SW 1271 (cell line): ENCODE data around the gene ZCCHC24.

ENCODE experiments used
- DNase-seq, 2 experiments: peaks; one replicate each; lab custom pipeline; 2025; lab: John Stamatoyannopoulos, UW

The ZCCHC24 gene

DNA sequence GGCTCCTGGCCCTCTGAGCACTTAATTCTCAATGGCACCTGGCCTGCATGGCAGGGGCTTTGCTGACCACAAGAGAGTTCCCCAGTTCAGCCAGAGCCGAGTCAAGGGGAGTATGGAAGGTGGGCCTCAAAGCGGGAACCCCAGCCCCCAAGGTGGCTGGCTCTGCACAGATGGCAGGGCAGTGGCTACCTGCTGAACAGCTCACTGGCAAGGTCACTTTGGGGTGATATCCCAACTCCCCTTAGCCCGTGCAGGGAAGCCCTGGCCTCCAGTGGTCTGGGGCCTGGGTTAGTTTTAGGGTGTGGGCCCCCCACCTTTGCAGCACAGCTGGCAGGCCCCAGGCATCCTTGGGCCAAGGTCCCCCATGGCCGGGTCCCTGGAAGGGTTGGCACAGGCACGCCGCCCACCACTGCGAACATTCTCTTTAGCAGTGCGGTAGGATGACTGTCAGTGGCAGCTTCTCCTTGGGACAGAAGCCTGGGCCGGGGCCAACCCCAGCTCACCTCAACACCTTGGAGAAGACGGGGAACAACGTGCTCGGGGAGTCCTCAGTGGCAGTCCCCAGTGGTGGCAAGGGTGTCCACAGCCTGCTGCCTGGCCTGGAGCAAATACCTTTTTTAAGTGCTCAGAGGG, 61.3 kb downstream of the ZCCHC24 start:
- no peak for DNase-seq

DNA sequence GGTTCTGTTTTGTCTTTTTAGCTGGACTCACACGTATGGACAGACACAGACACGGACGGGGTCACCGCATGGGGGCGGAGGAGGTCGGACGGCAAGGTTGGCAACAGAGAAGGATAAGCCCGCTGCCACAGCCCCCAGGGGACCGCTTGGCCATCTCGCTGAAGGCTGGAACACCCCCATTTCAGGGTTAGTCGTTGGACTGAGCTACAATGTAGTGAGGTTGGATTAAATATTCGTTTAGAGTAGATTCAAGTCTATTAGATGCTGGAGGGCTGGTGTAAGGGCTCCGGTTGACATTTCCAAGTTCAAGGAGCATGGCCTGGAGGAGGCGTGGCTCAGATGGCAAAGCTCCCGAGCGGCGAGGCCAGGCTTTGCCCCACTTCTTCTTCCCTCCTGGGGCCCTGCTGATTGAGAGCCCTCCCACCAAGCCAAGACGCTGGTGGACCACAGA, 62.9 kb downstream of the ZCCHC24 start:
- DNase-seq: no peak

DNA sequence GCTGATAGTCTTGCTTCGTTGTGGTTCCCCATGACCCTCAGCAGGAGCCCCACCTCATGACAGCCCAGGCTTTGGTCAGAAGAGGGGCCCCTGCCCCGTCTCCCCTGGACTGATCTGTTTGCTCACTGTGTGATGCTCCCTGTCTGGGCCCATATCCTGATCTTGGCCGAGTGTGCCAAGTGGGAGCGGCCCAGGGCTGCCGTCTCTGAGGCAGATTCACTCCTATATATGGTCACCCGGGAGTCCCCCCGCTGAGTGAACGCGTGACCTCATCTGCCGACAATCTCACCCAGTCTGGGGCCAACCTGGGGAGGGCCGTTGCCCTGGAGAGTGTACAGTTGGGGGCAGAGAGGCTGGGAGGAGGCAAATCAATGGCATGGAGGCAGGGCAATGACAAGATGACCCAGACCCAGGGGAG, 63.6 kb downstream of the ZCCHC24 start:
- DNase-seq: no peak

DNA sequence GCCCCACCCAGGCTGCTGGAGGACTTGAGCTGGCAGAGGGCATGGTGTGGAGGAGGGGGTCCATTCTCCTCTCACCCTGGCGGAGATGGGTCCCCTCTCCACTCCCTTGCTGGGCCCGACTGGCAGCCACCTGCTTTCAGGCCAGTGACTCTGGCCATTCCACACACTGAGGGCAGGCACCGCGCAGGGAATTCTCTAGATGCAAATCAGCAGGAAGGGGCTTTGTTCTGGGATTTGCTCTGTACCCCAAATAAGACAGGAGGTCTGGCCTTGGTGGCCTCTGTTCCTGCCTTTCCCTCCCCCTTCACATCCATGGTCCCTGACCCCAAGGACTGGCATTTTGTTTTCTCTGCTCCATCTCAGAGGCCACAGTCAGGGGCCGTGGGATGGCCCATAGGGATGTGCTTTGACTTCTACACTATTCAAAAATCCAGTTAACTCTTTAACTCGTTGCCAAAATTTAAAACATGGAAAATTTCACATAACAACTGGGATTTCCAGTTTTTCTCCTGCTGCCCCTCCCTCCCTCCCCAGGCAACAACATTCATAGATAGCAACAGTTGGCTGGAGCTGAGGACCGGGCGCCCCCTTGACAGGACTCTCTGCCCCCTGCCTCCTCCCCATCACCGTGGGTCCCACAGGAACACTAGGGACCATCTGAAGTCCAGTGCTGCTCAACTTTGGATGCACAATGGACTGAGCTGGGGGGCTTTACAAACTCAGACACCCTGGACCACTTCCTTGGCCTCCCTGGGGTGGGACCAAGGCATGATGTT, 64.3 kb downstream of the ZCCHC24 start:
- no peak for DNase-seq

DNA sequence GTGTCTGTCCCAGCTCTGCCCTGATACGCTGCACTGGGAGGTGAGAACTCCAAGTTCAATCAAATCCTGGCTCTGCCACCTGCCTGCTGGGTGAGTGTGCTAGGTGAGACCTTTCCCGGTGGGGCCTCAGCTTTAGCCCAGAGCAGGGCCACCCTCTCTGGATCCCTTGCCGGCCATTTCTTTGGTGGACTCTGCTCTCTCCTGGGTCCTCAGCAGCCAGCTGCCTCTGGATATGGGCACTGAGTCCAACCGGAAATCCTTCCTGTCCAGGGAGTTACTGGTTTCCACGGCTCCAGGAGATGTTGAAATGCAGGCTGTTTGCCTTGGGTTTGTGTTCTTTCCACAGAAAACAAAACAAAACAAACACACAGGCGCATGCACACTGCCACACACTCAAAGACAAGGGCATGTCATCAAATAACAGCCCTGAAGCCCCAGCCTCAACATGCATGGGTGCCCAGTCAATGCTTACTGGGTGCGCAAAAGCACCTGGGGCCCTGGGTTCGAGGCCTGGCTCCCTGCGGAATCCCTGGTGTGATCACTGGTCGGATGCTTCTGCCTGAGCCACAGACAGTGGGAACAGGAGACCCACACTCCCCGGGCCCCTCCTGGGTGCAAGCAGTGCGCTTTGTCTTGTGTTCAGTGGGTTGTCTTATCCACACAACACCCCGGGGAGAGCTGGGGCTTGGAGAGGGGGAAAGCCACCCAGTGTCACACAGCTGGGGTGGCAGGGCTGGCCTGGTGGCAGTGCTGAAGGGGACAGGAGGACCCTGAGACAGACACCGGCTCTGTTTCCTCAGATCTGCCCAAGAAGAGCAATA, 65.1 kb downstream of the ZCCHC24 start:
- DNase-seq: no peak

DNA sequence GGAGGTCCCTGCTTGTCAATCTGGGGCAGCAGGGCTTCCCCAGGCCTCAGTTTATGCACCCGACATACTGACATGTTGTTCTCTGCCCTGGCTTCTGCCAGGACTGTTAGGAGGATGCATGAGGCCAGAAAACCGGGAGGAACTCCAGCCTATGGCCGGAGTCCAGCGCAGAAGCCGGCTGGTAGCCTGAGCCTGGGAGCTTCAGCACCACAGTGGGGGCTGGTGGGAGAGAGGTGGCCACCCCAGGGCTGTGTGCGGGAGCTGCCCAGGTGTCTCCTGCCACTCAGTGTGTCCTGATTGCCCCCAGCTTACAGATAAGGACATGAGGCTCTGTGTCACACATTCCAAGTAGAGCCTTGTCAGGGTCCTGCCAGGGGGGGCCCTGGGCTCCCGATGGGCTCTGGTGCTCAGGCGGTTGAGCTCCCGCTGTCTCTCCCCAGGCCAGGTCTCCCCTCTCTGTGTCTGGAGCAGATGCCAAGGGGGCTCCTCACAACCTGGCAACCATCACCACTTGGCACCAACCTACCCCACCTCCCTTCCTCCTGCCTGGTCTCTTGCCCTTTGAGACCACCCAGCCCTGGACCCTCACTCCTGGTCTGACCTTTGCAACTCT, 65.8 kb downstream of the ZCCHC24 start:
- DNase-seq: no peak

DNA sequence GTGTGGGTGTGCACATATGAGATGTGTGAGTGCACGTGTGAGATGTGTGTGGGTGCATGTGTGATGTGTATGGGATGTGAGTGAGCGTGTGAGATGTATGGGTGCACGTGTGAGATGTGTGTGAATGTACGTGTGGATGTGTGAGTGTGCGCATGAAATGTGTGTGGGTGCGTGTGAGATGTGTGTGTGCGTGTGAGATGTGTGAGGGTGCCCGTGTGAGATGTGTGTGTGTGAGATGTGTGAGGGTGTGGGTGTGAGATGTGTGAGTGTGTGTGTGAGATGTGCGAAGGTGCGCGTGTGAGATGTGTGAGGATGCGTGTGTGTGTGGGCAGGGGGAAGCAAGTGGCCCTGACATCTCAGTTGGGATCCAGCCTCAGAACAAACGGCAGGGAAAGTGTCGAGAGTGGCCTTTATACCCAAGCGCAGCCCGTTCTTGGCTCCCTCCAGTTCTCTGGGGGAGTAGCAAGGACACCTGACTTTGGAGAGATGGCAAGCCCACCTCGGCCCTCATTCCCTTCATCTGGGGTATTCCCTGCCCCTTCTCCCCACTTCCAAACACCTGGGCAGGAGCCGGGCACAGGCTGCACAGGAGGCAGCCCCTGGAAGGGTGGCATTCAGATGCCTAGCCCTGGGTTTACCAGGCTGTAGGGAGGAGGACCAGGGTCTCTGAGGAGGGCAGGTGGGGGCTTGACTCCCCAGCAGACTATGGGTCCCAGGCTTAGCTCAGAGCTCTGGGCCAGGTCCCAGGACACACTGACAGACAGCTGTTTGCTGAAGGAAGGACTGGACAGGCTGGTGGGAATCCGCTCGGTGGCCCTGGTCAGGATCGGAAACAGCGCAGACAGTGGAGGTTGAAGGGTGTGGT, 66.5 kb downstream of the ZCCHC24 start:
- no peak for DNase-seq

DNA sequence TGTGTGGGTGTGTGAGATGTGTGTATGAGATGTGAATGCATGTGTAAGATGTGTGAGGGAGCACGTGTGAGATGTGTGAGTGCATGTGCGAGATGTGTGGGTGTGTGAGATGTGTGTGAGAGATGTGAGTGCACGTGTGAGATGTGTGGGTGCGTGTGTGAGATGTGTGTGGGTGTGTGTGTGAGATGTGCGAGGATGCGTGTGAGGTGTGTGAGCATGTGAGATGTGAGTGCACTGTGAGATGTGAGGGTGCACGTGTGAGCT, 67.1 kb downstream of the ZCCHC24 start:
- DNase-seq: no peak

DNA sequence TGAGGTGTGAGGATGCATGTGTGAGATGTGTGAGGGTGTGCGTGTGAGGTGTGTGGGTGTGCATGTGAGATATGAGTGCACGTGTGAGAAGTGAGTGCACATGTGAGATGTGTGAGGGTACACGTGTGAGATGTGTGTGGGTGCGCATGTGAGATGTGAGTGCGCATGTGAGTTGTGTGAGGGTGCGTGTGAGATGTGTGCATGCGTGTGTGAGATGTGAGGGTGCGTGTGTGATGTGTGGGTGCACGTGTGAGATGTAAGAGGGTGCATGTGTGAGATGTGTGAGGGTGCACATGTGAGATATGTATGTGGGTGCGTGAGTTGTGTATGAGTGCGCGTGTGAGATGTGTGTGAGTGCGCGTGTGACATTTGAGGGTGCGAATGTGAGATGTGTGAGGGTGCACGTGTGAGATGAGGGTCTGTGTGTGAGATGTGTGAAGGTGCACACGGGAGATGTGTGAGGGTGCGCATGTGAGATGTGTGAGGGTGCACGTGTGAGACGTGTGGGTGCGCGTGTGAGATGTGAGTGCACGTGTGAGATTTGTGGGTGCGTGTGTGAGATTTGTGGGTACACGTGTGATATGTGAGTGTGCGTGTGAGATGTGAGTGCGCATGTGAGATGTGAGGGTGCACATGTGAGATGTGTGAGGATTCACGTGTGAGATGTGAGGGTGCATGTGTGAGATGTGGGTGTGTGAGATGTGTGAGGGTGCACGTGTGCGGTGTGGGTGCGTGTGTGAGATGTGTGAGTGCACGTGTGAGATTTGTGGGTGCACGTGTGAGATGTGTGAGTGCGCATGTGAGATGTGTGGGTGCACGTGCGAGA, 67.7 kb downstream of the ZCCHC24 start:
- DNase-seq: no peak

DNA sequence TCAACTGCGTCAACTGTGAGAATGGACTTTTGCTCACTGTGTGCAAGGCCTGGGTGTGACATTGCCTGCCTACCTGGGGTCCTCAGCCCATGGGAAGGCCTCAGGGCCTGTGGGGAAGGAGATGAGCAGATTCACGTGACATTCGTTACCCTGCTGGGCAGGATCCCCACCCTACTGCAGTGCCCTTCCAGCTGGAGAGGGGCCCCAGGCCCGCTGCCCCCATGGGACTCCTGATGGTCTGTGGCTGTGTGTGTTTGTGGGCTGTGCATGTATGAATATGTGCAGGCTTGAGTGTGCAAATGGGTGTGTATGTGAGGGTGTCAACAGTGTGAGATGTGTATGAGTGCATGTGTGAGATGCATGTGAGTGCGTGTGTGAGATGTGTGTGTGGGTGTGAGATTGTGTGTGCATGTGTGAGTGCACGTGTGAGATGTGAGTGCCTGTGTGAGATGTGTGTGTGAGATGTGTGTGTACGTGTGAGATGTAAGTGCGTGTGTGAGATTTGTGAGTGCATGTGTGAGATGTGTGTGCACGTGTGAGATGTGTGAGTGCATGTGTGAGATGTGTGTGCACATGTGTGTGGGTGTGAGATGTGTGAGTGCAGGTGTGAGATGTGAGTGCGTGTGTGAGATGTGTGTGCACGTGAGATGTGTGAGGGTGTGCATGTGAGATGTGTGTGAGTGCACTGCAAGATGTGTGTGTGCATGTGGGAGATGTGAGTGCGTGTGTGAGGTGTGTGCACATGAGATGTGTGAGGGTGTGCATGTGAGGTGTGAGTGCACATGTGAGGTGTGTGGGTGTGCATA, 68.5 kb downstream of the ZCCHC24 start:
- no peak for DNase-seq

DNA sequence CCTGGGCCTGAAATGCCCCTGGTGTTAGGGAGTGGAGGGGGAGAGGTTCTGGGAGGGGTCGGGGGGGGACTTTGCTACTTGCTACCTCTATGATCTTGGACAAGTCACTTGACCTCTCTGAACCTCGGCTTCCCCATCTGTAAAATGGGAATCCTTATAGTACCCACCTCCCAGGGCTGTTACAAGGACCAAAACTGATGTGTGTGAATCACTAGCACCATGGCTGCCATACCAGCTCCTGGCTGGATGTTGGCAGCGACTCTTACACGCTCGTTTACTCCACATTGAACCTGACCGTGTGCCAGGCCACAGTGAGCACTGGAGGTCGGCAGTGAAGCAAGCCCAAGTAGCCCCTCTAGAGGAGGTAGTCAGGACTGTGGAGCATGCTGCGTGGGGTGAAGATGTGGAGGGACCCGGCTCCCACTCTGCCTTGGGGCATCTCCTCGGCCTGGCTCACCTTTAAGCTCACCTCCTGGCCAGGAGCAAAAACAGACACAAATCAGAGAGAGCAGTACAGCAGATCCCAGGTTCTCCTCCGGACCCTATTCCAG, 69.3 kb downstream of the ZCCHC24 start:
- DNase-seq: no peak

DNA sequence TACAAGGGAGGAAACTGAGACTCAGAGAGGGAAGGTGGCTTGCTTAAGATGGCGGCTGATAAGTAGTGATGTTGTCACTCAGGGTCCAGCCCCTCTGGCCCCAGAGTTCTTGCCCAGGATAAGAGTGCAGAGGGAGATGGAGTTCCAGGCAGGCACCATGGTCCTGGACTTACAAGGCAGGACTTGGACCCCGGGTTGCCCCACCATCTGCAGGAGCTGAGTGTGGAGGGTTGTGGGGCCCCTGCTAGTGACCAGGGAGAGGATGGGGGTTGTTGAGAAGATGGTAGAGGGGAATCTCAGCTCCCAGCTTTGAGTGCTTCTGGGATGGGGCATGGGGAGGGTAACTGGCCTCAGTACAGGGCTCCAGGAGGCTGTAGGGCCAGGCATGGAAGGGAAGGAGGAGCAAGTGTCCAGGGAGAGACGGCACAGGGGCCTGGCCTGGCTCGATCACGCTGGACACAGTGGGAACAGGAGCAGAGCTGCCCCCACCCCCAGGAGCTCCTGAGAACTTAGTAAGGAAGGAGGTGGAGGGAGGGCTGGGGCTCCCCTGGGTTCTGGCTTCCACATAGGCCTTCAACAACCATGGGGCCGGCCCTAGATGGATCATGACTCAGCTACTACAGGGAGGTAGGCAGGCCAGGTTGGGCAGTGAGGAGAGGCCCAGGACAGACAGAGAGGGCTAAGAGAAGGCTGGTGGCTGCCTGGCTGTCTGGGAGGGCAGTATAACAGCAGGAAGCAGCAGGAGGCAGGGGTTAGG, 69.9 kb downstream of the ZCCHC24 start:
- DNase-seq: no peak

DNA sequence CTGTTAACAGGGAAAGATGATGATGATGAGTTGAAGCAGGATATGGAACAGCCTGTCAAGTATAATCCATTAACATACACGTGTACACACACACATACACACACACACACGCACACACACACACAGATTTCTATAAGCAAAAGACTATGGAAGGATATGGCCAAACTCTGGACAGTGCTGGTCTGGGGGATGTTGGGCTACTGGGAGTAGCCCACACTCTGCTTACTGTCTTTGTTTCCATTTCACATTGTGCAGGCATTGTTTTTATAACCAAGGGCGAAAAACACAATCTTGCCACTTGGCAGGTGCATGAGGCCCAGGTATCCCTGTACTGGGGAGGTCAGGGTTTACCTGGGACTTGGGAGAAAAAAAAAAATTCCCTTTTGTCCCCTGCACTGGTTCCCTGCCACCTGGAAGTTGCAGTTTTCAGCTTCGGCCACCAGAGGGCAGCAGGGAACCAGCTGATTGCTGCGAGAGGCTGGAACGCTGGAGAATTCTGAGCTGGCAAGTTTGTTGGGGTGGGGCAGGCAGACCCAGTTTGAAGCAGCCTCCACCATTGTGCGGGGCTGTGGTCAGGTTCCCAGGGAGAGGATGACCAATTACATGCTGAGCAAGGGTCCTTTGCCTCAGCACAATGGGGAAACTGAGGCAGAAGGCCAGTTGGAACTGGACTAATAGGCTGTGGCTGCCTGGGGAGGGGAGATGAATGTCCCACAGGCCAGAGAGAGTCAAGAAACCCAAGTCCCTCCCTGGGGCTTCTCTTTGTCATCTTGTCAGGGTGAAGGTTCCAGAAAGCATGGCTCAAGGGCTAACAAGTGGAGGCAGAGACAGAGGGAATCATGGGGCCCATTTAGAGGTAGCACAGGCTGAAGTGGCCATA, 70.9 kb downstream of the ZCCHC24 start:
- DNase-seq: peak; percentile 17 to 31

DNA sequence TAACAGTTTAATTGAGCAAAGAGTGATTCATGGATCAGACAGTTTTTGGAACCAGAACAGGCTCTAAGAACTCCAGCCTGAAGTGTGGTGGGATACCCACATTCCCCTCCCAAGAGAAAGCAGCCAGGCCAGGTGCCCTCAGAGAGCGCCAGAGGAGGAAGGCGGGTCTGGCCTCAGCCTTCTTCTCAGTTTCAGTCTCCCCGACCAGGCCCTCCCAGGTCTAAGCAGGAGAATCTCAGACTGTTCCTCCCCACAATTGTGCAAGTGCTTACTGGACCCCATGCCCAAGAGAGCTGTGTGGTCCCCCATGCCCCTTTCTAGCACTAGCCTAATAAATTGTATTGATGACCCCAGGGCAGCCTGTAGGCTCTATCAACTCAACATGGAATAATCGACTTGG, 72.6 kb downstream of the ZCCHC24 start:
- no peak for DNase-seq

DNA sequence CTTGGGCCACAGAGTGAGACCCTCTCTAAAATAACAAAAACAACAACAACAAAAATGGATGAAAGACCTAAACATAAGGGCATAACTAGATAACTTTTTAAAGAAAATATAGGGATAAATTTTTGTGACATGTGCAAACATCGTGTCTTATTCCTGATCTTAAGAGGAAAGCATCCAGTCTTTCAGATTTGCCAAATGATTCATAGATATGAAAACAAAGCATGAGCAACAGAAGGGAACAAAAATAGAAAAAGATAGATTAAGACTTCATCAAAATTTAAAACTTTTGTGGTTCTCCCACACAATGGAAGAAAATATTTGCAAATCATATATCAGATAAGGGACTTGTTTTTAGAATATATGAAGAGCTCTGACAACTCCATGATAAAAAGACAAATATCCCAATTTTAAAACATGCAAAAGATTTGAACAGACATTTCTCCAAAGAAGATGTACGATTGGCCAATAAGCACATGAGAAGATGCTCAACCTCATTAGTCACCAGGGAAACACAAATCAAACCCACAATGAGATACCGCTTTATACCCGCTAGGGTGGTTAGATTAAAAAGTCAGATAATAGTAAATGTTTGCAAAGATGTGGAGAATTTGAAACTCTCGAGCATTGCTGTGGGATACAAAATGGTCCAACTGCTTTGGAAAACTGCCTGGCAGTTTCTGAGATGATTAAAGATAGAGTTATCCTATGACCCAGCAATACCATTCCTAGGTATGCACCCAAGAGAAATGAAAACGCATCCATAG, 77.8 kb downstream of the ZCCHC24 start:
- DNase-seq: no peak

DNA sequence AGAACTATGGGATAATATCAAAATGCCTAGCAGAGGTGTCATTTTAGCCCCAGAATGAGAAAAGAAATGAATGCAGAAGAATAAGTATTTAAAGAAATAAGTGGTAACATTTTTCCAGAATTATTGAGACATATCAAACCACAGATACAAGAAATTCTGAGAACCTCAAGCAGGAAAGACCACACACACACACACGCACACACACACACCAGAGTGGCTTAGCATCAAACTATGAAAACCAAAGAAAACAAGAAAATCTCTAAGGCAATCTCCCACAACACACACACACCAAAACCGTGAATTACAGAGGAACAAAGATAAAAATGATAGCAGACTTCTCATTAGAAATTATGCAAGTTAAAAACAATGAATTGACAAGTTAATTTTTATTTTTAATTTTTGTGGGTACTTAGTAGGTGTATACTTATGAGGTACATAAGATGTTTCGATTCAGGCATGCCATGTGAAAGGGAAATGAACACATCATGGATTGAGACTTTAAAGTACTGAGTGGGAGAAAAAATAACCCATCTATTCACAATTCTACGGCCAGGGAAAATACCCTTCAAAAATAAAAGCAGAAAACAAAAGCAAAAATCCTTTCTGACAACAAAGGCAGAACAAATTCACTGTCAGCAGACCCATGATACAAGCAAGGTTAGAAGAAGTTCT, 83.6 kb downstream of the ZCCHC24 start:
- no peak for DNase-seq
